Lower leg skin (tissue), 3 donors: ENCODE results near the gene FAM171A2.

ENCODE experiments used
- CTCF ChIP-seq, 3 donors: fragments of 450-650 bp; IDR thresholded peaks; one replicate each; pipeline ENCODE4 v1.5.1; 2016; ENCODE audit warnings: antibody characterized with exemption in 3 of 3, mild to moderate bottlenecking in 3 of 3, moderate library complexity in 2 of 3
- POLR2A ChIP-seq, 2 donors: fragments of 450-650 bp; IDR thresholded peaks; one replicate each; pipeline ENCODE4 v1.6.1; 2016 to 2017; ENCODE audit warnings: antibody characterized with exemption in 2 of 2, mild to moderate bottlenecking in 1 of 2, moderate library complexity in 1 of 2

- TF ChIP-seq CTCF (IDR thresholded peaks at IDR 0.05) (no peak), POLR2A (IDR thresholded peaks at IDR 0.05) (no peak)
These were observed 4.1 kb downstream of the FAM171A2 start for GRCh38 chr17:44359458-44360143.
